AG20443 (cell line): ENCODE measurements around the gene SYPL1.

ENCODE experiments used
- DNase-seq: peaks from one replicate; pipeline ENCODE4 v3.0.0; 2012; ENCODE audit warnings: low spot score, mixed read lengths

Gene SYPL1

DNA sequence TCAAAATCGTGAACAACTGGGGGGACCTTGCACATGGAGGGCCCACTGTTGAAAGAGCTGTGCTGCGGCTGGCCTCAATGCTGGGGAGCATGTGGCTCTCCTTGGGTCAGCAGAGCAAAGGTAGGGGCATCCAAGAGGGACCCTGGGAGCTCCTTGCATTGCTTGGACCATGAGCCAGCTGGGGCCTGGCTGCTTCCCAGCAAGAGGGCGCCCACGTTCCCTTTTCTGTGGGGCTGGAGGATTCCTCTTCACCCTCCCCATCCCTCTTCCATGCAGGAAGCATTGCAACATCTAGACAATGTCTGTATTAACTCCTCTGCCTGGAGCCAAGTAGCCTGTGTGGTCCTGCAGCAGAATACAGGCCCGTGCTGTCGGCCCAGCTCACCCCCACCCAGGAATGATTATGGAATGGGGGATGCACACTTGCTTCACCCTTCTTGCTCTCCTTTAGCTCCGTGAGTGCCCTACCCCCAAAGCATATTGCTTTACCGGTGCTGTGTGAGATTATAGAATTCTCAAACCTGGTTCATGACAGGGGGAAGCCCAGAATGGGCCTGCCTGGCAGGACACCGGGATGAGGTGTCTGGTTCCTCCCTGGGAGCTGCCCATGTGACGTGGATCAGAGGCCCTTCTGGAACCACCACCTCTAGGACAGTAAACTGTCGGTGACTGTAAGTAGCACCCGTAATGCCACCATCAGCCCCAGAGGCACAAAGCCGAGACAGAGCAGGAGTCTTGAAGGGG lies 61.9 kb downstream of the SYPL1 start:
- peak; percentile 76 for DNase-seq

DNA sequence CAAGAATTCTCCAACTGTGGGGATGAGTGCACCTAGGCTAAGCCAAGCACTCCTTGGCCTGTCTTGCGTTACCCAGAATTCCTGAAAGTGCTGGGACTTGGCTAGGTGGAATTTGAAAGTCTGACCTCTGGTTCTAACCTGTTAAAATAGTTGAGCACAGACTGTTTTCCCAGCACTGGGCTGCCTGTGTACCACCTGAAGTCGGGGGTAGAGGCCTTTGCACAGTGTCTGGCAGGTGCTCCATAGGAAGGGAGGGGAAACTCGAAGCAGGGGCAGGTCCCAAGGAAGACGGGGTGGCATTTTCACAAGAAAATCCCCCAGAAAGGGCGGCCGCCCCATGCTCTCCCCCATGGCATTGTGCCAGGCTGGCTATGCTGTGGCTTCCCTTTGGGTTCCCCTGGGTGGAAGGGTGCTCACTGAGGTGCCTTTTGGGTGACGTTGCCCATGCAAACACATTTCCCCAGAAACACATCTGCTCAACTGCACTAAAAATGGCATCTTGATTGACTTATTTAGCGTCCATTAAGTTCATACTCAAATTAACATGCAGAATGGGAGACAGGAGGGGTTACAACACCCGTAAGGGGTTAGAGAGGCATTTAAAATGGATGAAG lies 62.9 kb downstream of the SYPL1 start:
- DNase-seq, result no peak

DNA sequence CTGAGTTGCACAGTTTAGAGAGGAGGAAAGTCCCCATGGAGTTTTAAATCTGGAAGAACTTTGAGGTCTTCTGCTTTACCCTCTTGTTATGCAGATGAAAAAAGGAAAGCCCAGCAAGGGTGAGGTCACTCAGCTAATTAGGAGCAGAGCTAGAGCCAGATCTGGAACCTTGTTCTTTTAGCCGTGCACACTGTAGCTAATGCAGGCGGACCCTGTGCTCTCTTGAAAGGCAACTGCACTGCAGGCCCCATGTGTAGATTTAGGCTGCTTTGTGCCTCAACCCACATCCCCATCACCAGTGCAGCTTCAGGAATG lies 63.4 kb downstream of the SYPL1 start:
- no peak for DNase-seq

DNA sequence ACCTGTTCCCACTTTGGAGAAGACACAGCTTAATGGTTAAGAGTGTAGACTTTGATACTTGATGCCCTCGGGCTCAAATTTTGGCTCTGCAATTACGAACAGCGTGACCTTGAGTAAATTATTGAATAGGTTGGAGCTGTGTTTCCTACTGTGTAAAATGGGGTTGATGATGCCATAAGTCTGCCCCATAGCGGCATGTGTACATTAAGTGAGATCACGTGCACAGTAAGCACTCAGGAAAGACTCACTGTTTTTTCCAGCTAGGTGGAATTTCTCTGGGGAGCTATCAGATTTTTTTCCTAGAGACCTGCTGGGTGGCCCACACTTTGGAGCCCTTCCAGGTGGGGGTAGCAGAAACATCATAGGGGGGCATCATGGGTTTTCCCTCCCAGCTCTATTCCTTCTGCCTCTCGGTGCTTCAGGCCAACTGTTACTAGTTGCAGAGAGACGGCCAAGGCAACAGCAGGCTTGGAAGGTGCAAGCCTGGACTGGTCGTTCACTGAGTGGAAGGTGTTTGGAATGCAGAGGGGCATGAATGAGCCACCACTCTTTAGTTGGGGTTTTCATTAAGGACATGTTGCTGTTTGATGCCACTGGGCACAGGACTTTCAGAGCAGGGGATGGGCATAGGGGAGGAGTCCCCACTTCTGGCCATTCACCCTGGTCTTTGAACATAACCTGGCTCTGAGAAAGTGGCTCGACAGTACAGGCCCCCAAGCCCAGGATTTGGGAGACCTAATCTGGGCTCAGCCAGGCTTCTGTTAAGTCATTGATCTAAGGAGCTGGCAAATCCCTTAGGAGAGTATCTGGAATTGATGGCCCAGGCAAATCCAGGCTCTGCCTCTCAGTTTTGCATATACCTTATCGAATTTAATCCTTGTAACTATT lies 64.0 kb downstream of the SYPL1 start:
- DNase-seq, result no peak

- DNase-seq, result no peak
These were observed 64.9 kb downstream of the SYPL1 start for GRCh38 chr7:106047184-106047583.

- no peak for DNase-seq
These were observed 66.5 kb downstream of the SYPL1 start for GRCh38 chr7:106045586-106045985.

- DNase-seq, result no peak
These were observed 67.0 kb downstream of the SYPL1 start for GRCh38 chr7:106045139-106045538.

- DNase-seq, result no peak
These were observed 69.9 kb downstream of the SYPL1 start for GRCh38 chr7:106042196-106042611.

- peak; percentile 42 for DNase-seq
These were observed 70.9 kb downstream of the SYPL1 start for GRCh38 chr7:106041140-106041717.
